Neural crest cell (in vitro differentiated cells): ENCODE data around the gene RAB34. TPM values are rescaled to one million over a fixed set of nuclear protein-coding genes. Genes with fewer than 3 reads are reported as not detected.

Experiments
- DNase-seq: peaks from one replicate; pipeline ENCODE4 v3.0.0; 2021; ENCODE audit warnings: low read depth, mixed read lengths, low spot score
- H3K27ac Mint-ChIP-seq: one replicate; pipeline ENCODE4 v1.8.0; 2021; ENCODE audit warnings: mild to moderate bottlenecking, mixed read lengths; ENCODE audit not compliant: unreplicated experiment
- H3K27me3 Mint-ChIP-seq: 2 replicates; pipeline ENCODE4 v1.8.0; 2021; ENCODE audit warnings: low read depth, mild to moderate bottlenecking, mixed read lengths
- H3K36me3 Mint-ChIP-seq: 2 replicates; pipeline ENCODE4 v1.8.0; 2021; ENCODE audit warnings: low read depth, mild to moderate bottlenecking, mixed read lengths
- H3K4me1 Mint-ChIP-seq: 2 replicates; pipeline ENCODE4 v1.8.0; 2021; ENCODE audit warnings: mixed read lengths
- H3K4me3 Mint-ChIP-seq: one replicate; pipeline ENCODE4 v1.8.0; 2021; ENCODE audit warnings: mild to moderate bottlenecking, mixed read lengths
- H3K9me3 Mint-ChIP-seq: 2 replicates; pipeline ENCODE4 v1.8.0; 2021; ENCODE audit warnings: mixed read lengths
- total RNA-seq: library from RNA; stranded (reverse); gene quantifications from 2 replicates; pipeline ENCODE4 v1.2.1, GENCODE V29; 2021
- TF ChIP-seq, protein P1 (sequence below): fragments of 200-600 bp; sonication (generic); conservative IDR thresholded peaks from 2 replicates; pipeline ENCODE4 v1.5.0; 2021; ENCODE audit warnings: antibody characterized with exemption, mild to moderate bottlenecking

RAB34 gene
- total RNA-seq, 1 donor from 2014 or later, result 87.4 TPM

- H3K27me3 Mint-ChIP-seq, result no peaks in the 10 kb centered on the region
- no peak overlapping the region for H3K4me3 Mint-ChIP-seq
These were observed 17.1 kb upstream of the RAB34 start for GRCh38 chr17:28734712-28735241.

DNA sequence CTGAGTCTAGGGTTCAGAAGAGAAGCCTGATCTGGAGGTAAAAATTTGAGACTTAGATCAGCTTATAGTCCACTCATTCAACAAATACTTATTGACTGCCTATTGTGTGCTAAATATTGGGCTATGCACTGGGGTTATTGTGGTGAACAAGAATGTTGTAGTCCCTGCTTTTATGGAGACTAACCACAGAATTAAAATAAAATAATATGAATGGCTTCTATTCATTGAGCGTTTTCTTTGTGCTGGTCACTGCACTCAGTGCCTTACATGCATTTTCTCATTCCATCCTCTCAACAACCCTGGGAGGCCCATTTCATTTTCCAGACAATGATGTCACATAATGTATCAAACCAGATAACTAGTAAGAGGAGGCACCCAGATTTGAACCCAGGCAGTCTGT is 15.7 kb upstream of the RAB34 start:
- Mint-ChIP-seq H3K27me3 (no peaks in the 10 kb centered on the region), H3K36me3 (no peaks in the 10 kb centered on the region), H3K4me1 (peaks cover 15% of the 10 kb centered on the region), H3K4me3 (no peak overlapping the region), H3K9me3 (no peaks in the 10 kb centered on the region), H3K27ac (no peak overlapping the region)
- DNase-seq, result no peak
- TF ChIP-seq, protein P1, sequence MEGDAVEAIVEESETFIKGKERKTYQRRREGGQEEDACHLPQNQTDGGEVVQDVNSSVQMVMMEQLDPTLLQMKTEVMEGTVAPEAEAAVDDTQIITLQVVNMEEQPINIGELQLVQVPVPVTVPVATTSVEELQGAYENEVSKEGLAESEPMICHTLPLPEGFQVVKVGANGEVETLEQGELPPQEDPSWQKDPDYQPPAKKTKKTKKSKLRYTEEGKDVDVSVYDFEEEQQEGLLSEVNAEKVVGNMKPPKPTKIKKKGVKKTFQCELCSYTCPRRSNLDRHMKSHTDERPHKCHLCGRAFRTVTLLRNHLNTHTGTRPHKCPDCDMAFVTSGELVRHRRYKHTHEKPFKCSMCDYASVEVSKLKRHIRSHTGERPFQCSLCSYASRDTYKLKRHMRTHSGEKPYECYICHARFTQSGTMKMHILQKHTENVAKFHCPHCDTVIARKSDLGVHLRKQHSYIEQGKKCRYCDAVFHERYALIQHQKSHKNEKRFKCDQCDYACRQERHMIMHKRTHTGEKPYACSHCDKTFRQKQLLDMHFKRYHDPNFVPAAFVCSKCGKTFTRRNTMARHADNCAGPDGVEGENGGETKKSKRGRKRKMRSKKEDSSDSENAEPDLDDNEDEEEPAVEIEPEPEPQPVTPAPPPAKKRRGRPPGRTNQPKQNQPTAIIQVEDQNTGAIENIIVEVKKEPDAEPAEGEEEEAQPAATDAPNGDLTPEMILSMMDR, result no peak

More at GRCh38 chr17:28734712-28735241, 17.1 kb upstream of the RAB34 start:
- Mint-ChIP-seq H3K9me3 (no peaks in the 10 kb centered on the region), H3K27ac (no peak overlapping the region), H3K4me1 (peaks cover 7% of the 10 kb centered on the region), H3K36me3 (no peaks in the 10 kb centered on the region)
- TF ChIP-seq, protein P1, result no peak
- DNase-seq, result no peak

GRCh38 chr17:28729950-28730330 is 12.3 kb upstream of the RAB34 start:
- Mint-ChIP-seq H3K4me1 (peaks cover 42% of the 10 kb centered on the region), H3K9me3 (no peaks in the 10 kb centered on the region), H3K36me3 (no peaks in the 10 kb centered on the region), H3K27me3 (peaks cover 22% of the 10 kb centered on the region), H3K27ac (no peak overlapping the region), H3K4me3 (peak overlapping the region; percentile 47)
- DNase-seq, result no peak
- TF ChIP-seq, protein P1, result no peak

DNA sequence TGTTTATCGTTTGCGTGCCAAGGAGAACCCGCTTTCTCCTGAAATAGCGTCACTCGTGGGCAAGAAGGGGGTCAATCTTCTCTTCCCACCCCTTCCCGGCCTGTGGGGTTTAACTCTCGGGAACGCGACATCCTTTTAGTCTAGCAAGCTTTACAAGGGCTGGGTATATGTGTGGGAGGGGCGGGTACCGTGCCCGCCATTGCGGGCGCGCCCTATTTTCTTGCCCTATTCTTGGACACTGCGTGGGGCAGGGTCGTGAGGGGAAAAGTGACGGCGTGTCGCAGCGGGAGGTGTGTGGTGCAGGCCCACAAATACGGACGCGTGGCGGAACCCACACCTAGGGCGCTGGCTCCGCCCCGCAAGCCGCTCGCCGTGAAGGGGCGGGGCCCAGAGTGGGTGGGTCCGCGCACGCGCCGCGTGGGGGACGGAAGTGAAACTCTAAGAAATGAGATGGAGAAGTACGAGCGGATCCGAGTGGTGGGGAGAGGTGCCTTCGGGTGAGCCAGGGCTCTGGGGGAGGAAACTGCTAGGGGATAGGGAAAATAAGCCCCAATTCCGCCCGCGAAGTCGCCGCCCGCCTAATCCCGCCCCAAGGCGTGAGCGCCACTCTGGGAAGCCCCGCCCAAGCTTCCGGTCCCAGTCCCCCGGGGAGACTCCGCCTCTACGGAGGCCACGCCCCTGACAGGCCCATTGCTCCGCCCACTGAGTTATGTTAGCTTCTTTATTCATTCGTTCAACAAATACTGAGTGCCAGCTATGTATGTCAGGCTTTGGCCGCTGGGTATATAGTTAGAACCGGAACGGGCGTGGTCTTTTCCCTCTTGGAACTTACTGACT is 10.9 kb upstream of the RAB34 start, which contains the start of gene NEK8:
Gene NEK8 (plus strand): TSS at position 425 of the 837 bp plus-strand sequence. CDS start 26 bp downstream, at position 451.
- H3K4me1 Mint-ChIP-seq, result peaks cover 50% of the 10 kb centered on the region
- H3K36me3 Mint-ChIP-seq, result peaks cover 6% of the 10 kb centered on the region
- peaks cover 23% of the 10 kb centered on the region for H3K27me3 Mint-ChIP-seq
- TF ChIP-seq, protein P1, result no peak
- peak; percentile 98 for DNase-seq
- H3K27ac Mint-ChIP-seq, result peak within 1 kb of the TSS; percentile 70
- peak within 1 kb of the TSS; percentile 98 for H3K4me3 Mint-ChIP-seq
- no peaks in the 10 kb centered on the region for H3K9me3 Mint-ChIP-seq

DNA sequence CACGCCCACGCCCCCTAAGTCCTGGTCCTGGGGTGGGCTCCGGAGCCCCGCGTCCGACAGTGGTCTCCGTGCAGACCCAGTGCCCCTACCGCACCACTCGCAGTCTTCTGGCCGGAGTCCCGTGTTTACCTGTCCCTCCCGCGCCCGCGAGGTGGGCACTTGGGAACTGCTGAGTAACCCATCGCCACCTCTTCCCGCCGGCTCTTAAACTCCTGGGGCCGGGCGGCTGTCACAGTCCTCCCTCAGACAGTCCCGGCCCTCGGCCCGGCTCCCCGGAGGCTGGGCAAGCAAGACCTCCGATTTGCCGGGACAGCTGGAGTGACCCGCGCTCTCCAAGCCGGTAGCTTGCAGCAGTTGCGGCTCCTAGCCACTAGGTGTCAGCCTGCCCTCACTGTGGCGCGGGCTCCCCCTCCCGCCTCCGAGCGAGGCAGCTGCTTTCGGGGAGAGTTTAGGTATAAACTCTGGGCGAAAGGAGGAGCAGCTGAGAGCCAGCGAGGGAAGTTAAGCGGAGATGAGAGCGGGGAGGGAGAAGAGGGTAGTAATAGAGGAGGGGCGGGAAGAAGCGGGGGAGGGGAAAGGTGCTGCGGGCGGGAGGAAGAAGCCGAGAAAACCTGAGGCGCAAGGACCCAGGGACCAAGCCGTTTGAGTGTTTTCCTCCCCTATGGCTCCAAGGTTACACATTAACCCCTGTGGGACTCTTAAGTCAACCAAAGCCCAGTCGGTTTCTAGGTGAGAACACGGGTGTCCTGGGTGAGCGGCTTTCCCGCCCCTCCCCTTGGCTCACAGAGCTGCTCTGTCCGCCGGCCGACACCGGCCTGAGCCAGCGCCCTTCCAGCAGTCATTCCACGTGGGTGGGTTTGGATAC is 9.2 kb upstream of the RAB34 start:
- DNase-seq, result peak; percentile 99
- H3K36me3 Mint-ChIP-seq, result peaks cover 6% of the 10 kb centered on the region
- peak overlapping the region; percentile 83 for H3K27ac Mint-ChIP-seq
- peak overlapping the region; percentile 98 for H3K4me3 Mint-ChIP-seq
- TF ChIP-seq, protein P1, result peak; percentile 99
- peaks cover 61% of the 10 kb centered on the region for H3K4me1 Mint-ChIP-seq
- peaks cover 23% of the 10 kb centered on the region for H3K27me3 Mint-ChIP-seq
- H3K9me3 Mint-ChIP-seq, result no peaks in the 10 kb centered on the region
